CD4-positive, alpha-beta T cell treated with Interferon alpha-2 for 1 hour (primary cell): ENCODE results near the gene POLR2C.
"Not testable (repeated sequence)": the region's sequence is repeated elsewhere in the genome, so short reads cannot be mapped to it uniquely, and the experiment has no call there.

Source experiments
- DNase-seq, 2 donors: peaks; one replicate each; pipeline ENCODE4 v3.0.0-alpha.2; 2020 to 2022

Gene POLR2C

GRCh38 chr16:57462209-57462977 is at the start of gene POLR2C:
POLR2C (plus strand) TSS chr16:57462679; CDS start chr16:57462725, 46 bp downstream.
- DNase-seq = peak; percentile 89 to 94

GRCh38 chr16:57413301-57413730 is 49.2 kb upstream of the POLR2C start:
- DNase-seq = peak in 1 of 2 donors; percentile 65

DNA sequence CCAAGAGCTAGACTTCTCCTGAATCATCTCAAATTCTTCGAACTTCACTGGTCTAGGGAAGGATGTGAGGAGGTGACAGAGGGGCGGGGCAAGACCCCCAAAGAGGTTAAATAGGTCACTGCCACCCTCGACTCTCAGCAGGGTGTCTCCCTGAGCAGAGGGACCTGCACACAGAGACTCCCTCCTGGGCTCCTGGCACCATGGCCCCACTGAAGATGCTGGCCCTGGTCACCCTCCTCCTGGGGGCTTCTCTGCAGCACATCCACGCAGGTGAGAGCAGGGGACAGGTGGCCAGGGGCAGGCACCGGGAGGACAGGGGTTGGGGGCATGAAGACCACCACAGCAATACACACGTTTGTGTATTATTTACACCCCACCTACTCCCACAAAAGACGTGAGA is 48.7 kb upstream of the POLR2C start:
- no peak for DNase-seq

GRCh38 chr16:57416084-57416483 is 46.4 kb upstream of the POLR2C start:
- DNase-seq = no peak

DNA sequence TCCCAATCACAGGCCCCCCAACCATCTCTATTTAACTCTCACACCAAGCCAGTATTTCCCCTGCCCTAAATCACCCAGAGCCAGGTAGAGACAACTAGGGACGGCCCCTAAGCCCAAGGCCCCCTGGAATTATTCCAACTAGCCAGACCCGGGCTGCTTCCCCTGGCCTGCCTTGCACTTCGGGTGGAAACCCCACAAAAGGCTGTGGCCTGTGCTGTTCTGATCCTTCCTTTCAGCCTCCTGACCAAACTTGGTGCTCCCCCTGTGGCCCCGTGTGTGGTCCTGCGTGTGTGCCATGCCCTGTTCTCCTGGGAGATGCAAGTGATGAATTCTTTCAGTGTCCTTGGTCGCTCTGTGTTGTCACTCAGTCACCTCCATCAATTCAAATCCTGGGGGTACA is 43.0 kb upstream of the POLR2C start:
- no peak for DNase-seq

GRCh38 chr16:57422026-57422944 is 40.2 kb upstream of the POLR2C start:
- no peak for DNase-seq

- no peak for DNase-seq
Measured at GRCh38 chr16:57423152-57423551, 39.3 kb upstream of the POLR2C start.

DNA sequence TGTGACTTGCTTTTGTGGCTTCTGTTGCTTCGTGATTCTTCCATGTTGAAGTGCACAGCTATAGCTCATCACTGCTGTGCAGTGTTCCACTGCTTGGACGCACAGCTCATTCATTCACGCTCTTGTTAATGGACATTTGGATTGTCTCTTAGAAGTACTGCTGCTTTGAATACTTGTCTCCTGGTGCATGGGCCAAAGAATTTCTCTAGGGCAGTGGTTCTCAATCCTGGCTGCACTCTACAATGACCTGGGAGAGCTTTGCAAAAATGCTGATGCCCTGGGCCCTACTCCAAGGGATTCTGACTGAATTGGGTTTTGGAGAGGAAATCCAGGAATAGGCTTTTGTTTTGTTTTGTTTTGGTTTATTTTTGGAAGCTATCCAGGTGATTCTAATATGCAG is 37.9 kb upstream of the POLR2C start:
- no peak for DNase-seq

- DNase-seq = no peak
Measured at GRCh38 chr16:57426356-57426755, 36.1 kb upstream of the POLR2C start.

DNA sequence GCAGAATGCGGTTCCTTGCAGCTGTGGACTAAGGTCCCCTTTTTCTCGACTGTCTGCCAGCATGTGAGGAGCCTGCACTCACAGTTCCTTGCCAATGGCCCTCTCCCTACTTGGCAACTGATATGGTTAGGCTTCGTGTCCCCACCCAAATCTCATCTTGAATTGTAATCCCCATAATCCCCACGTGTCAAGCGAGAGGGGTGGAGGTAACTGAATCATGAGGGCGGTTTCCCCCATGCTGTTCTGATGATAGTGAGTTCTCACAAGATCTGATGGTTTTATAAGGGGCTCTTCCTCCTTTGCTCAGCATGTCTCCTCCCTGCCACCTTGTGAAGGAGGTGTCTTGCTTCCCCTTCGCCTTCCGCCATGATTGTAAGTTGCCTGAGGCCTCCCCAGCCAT is 35.2 kb upstream of the POLR2C start:
- DNase-seq = no peak

- no peak for DNase-seq
Measured at GRCh38 chr16:57427824-57428223, 34.7 kb upstream of the POLR2C start.

DNA sequence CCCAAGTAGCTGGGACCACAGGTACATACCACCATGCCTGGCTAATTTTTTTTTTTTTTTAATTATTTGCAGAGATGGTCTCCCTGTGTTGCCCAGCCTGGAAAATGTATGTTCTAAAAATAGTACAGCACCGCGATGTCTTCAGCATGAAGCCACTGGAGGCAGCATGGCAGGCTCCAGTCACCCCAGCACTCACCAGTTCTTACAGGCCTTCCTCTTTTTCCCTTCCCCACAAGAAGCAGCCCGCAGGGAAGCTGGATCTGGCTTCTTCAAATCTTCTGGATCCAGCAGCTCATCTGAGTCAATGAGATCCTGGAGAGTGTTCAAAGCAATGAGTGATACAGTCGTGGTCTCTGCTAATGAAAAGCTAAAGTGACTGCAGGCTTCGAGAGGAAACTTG is 31.5 kb upstream of the POLR2C start:
- no peak for DNase-seq

- DNase-seq = no peak
Measured at GRCh38 chr16:57432505-57432904, 30.0 kb upstream of the POLR2C start.

DNA sequence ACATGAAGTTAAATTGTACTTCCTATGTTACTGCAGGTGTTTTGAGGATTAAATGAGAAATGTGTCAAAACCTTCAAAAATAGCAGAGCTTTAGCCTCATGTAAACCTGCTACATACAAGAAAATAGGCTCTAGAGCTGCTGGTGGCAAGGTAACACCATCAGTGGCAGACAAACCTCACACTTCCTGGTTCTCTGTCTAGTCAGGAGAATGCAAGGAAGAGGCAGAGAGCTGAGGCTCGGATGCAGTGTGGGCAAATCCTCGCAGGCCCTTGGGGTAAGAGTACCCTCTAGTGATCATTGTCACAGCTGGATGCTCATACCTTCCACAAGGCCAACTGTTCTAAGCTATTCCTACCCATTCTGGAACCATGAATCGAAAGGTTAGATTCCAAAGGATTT is 29.5 kb upstream of the POLR2C start:
- no peak for DNase-seq

- peak in 1 of 2 donors; percentile 11 for DNase-seq
Measured at GRCh38 chr16:57434003-57434402, 28.5 kb upstream of the POLR2C start.

DNA sequence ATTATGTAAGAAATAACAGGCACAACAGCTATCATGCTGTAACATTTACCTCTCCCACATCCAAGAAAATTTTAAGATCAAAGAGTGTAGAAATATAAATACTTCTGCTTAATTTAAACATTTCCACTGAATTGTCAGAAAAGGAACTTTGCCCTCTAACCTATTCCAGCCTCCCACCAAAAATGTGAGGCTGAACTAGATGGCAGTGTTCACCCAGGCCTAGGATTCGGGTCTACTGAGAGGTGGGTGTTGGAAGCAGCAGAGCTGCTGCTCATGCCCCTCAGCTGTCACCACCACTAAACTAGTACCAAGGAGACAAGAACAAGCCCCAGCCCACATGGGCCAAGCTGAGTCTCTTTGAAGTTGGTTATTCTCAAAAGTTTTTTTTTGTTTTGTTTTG is 26.6 kb upstream of the POLR2C start:
- no peak for DNase-seq

DNA sequence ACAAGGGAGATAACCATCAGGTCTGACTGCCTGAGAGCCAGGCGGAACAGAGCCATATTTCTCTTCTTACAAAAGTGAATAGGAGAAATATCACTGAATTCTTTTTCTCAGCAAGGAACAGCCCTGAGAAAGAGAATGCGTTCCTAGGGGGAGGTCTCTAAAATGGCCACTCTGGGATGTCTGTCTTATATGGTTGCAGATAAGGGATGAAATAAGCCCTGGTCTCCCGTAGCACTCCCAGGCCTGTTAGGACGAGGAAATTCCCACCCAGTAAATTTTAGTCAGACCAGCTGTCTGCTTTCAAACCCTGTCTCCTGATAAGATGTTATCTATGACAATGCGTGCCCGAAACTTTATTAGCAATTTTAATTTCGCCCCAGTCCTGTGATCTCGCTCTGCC is 22.5 kb upstream of the POLR2C start:
- not testable (repeated sequence) for DNase-seq

GRCh38 chr16:57440551-57440950 is 21.9 kb upstream of the POLR2C start:
- DNase-seq = not testable (repeated sequence)

GRCh38 chr16:57444711-57445110 is 17.8 kb upstream of the POLR2C start:
- DNase-seq = no peak

DNA sequence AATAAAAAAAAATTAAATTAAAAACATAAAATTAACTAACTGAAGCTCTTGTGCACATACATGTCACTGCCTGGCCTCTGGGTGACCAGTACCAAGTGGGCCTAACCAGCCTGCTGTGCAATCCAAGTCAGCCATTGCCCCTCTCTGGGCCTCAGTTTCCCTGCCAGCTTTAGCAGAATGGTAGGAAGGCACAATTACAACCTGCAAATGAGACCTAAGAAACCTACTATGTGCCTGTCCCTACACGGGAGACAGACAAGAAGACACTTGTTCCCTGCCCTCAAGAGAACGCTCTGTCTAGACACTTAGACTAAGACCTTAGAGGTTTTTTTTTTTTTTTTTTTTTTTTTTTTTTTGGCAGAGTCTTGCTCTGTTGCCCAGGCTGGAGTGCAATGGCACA is 17.0 kb upstream of the POLR2C start:
- DNase-seq = no peak

GRCh38 chr16:57446531-57447185 is 15.8 kb upstream of the POLR2C start:
- DNase-seq = peak; percentile 18 to 29

GRCh38 chr16:57447186-57447962 is 15.1 kb upstream of the POLR2C start, which contains the start of the genes CIAPIN1 and COQ9:
CIAPIN1 (minus strand) TSS chr16:57447385; CDS start chr16:57440928, 6,457 bp downstream.
COQ9 (plus strand) TSS chr16:57447479; CDS start chr16:57447506, 27 bp downstream.
- DNase-seq = peak; percentile 93 to 94
